Astrocyte of the spinal cord (primary cell): Measurements from ENCODE around the gene LMBRD1.
A peak's percentile ranks its signal among the peaks of the same experiment; 100 is the strongest.

Experiments
- DNase-seq: peaks from one replicate; pipeline ENCODE4 v3.0.0; 2011; ENCODE audit warnings: low read depth, low spot score
- H3K4me3 ChIP-seq: 2 replicates; pipeline ENCODE4 v1.5.1; 2011; ENCODE audit warnings: low read depth, mild to moderate bottlenecking, low read length, moderate library complexity
- in situ Hi-C: cut with HindIII; loops from 2 replicates; pipeline ENCODE4 v1.10.0; 2017; ENCODE audit warnings: low sequenced_read_pairs
- TF ChIP-seq, protein P1 (sequence below): IDR thresholded peaks from 2 replicates; pipeline ENCODE4 v1.5.1; 2012; ENCODE audit warnings: low read depth, mild to moderate bottlenecking, low read length, inconsistent platforms

Gene LMBRD1

DNA sequence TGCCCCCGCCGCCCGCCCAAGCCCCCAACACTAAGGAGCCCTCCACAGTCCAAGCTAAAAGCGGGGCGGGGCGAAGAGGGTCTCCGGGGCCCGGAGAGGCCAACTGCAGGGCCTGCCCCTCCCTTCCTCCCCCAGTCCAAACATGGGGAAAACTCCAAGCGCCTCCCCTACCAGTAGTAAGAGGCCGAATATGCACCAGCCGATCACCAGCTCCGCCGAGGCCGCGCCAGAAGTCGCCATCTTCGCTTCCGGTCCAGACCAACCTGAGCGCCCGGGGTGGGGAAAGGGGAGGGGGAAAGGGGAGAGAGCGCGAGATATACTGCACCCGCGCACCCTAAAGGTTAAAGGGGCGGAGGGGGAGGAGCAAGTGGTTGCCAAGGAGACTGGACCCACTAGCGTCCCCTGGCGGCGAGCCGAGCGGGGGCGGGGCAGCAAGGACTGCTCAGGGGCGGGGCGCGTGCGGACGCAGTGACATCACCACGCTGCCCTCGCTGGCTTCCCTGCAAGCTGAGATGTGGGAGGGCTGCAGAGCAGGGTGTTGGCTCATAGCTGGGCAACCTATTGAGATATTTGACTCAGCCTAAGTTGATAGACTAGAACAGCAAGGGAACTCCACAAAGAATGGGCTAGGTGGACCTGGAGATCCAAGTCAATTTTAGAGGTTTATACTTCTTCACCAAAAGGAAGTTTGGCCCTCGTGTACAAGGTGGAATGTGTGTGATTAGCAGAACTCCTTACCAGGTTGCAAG, at the start of gene LMBRD1:
Gene LMBRD1 (minus strand): TSS at position 369 of the 749 bp plus-strand sequence. CDS start 129 bp downstream, at position 240.
- H3K4me3 ChIP-seq: peak within 1 kb of the TSS; percentile 63
- TF ChIP-seq, protein P1, sequence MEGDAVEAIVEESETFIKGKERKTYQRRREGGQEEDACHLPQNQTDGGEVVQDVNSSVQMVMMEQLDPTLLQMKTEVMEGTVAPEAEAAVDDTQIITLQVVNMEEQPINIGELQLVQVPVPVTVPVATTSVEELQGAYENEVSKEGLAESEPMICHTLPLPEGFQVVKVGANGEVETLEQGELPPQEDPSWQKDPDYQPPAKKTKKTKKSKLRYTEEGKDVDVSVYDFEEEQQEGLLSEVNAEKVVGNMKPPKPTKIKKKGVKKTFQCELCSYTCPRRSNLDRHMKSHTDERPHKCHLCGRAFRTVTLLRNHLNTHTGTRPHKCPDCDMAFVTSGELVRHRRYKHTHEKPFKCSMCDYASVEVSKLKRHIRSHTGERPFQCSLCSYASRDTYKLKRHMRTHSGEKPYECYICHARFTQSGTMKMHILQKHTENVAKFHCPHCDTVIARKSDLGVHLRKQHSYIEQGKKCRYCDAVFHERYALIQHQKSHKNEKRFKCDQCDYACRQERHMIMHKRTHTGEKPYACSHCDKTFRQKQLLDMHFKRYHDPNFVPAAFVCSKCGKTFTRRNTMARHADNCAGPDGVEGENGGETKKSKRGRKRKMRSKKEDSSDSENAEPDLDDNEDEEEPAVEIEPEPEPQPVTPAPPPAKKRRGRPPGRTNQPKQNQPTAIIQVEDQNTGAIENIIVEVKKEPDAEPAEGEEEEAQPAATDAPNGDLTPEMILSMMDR: peak; percentile 93
- in situ Hi-C loops: no loop called here
- peak; percentile 96 for DNase-seq

DNA sequence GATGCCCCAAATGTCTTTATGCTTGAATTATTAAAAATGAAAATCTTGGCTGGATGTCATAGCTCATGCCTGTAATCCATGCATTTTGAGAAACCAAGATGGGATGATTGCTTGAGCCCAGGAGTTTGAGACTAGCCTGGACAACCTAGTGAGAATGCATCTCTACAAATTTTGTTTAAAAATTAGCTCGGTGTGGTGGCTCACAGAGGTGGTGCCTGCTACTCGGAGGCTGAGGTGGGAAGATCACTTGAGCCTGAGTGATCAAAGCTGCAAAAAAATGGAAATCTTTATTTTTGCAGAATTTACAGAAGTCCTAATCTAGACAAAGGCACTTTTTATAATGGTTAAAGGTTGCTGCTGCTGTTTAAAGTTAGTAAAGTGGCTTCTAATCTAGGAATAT, 49.5 kb upstream of the LMBRD1 start:
- in situ Hi-C loops: no loop called here
- no peak for DNase-seq
- H3K4me3 ChIP-seq: no peak overlapping the region
- TF ChIP-seq, protein P1: no peak

DNA sequence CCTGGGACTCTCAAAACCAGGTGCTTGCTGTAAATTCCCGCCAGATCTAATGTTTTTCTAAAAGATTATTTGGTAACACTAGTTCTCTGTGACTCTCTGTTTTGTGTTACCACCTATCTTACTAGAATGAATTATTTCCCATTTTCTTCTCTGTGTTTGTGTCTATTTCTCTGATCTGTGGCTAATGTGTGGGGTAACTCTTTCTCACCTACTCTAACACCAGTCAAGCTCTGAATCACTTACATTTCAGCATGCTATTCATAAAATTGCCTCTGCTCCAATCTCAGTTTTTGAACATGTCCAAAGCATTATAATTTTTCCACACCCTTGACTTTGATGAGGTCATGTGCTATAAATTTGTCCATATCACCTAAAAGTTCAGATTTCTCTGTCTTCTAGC, 46.4 kb upstream of the LMBRD1 start:
- DNase-seq: no peak
- in situ Hi-C loops: no loop called here
- H3K4me3 ChIP-seq: no peak overlapping the region
- TF ChIP-seq, protein P1: no peak

DNA sequence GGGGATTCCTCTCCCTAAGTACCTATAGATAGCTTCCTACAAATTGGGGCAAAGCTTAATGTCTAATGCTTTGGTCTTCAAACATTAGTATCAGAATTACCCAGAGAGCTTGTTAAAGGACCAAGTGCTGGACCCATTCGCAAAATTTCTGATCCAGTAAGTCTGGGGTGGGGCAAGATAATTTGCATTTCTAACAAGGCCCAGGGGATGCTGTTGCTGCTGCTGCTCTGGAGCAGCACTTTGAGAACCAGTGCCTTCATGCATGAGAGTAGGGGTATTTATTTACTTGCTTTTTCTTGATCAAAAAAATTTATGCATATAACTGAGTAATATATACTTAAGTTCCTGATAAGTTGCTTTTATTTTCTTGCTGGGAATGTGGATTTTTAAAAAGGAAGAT, 45.1 kb upstream of the LMBRD1 start:
- no peak overlapping the region for H3K4me3 ChIP-seq
- DNase-seq: no peak
- TF ChIP-seq, protein P1: no peak
- in situ Hi-C loops: no loop called here

DNA sequence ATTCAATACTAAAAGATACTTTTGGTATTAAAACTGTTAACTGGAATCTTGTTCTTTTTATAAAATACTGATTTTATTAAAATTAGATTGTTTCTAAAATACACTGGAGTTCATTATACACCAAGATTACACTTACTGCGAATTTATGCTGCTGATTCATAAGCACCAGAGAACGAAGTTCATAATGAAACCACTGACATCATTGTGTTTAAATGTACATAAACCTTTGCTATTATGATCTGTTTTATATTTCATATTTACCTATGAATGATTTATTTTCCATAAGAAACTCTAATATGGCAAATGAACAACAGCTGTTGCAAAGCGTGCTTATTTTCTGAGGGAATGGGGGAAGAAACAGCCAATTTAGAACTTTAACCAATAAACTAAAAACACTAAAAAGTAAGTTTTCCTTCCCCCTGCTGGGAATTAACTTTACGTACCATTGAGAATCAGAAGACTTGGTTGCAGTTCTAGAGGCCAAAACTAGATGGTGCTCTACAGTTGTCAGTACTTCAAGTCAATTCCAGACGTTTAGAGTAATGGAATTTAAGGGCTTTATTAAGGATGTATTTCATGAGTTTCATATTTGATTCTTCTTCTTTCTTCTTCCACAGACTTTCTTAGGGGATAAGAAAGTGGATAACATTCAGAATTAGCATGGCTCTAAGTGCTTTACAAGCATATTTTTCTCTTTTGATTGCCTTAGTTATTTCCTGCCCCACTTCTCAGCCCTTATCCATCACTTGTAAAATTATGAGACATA, 38.8 kb upstream of the LMBRD1 start:
- TF ChIP-seq, protein P1: peak; percentile 84
- no peak overlapping the region for H3K4me3 ChIP-seq
- in situ Hi-C loops: no loop called here
- peak; percentile 80 for DNase-seq

DNA sequence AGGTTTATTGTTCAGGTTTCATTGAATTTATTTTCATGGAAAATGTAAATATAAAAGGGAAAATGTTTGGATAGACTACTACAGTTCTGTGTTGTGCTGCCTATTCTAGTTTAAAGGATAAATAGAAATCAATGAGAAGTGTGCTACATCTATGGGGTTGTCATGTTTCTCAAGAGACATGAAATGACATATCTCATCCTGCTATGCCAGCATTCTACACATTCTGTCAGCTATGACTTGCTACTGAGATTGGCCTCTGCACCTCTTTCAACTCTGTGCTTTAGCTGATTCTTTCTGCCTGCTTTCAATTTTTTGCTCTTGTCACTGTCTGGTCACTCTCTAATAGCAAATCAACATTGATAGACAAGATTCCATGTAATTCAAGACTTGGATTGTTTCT, 35.7 kb upstream of the LMBRD1 start:
- TF ChIP-seq, protein P1: no peak
- no peak for DNase-seq
- in situ Hi-C loops: no loop called here
- no peak overlapping the region for H3K4me3 ChIP-seq
